ENCODE results near the gene EREG. TPM values are rescaled to one million over a fixed set of nuclear protein-coding genes. Genes with fewer than 3 reads are reported as not detected.

EREG gene
- total RNA-seq, 1 experiment from 2014 or later, result 498 TPM

DNA sequence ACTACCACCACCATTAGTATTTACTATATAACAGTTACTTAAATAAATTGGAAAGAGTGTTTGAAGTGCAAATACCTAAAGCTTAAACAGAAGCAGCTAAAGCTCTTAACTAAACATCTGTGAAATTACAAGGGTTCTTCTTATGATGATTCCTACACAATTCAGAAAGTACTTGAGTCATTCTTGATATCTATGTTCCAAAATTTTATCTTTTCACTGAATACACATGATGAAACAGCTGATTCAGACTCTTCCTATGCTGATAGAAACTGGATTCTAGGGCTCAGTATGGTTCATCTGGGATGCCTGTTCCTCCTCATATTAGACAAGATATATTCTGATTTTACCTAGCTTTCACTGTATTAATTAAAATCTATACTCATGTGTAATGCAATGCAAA is 13.6 kb downstream of the EREG start:
- H3K9me2 ChIP-seq (ENCODE audit: insufficient read depth), result no peaks in the 10 kb centered on the region
- ChIA-PET POLR2A (interaction anchor here (0.8 to 1.6 kb wide), 7 partner anchors 8 to 251 kb away, joined by 3 to 6 read pairs (median 3); partner anchors contain the start of gene AREG), RAD21 (ENCODE audit: low non-redundant PET in 1 of 2, low total read pairs in 2 of 2, uncharacterized antibody in 2 of 2, unreplicated experiment in 2 of 2) (interaction anchor here in 1 of 2 experiments (0.7 kb wide), 1 partner anchor 72 kb away, joined by 3 read pairs; no protein-coding TSS in a partner anchor), CTCF (interaction anchor here (0.9 to 1.8 kb wide), 4 partner anchors 153 to 293 kb away, joined by 3 to 8 read pairs (median 6); no protein-coding TSS in a partner anchor)
- H3K4me1 ChIP-seq (ENCODE audit: control insufficient read depth in 1 of 2, insufficient read depth in 2 of 2, low read length in 2 of 2), result peaks cover 41 to 70% of the 10 kb centered on the region in 2 experiments
- 0 out of 2 replicates have a peak overlapping the region, but pooled peaks have one; percentile 3 for H3K9ac ChIP-seq (ENCODE audit: low read length)
- H2AFZ ChIP-seq (ENCODE audit: low read depth, low read length, poor library complexity, severe bottlenecking), result no peak overlapping the region
- peaks cover 42 to 84% of the 10 kb centered on the region in 2 experiments for H3K36me3 ChIP-seq (ENCODE audit: control insufficient read depth in 1 of 2, insufficient read depth in 2 of 2, low read length in 2 of 2)
- H4K20me1 ChIP-seq (ENCODE audit: insufficient read depth), result peaks cover 6% of the 10 kb centered on the region; the same call in 1 of the 2 replicates
- intact Hi-C loops (cut with micrococcal nuclease), result loop anchor here (5.0 kb wide), 1 partner anchor 244 kb away; no protein-coding TSS in a partner anchor
- H3K4me3 ChIP-seq (replicated peaks in 1 of 2; ENCODE audit: low read depth in 1 of 2, low read length in 2 of 2), result no peak overlapping the region
- no peak for DNase-seq (ENCODE audit: low read depth, low spot score)
- no peak for ATAC-seq
- no peaks in the 10 kb centered on the region for H3K9me3 ChIP-seq (ENCODE audit: control insufficient read depth in 1 of 2, insufficient read depth in 1 of 2, low read depth in 1 of 2, low read length in 2 of 2)
- TF ChIP-seq, protein P1, sequence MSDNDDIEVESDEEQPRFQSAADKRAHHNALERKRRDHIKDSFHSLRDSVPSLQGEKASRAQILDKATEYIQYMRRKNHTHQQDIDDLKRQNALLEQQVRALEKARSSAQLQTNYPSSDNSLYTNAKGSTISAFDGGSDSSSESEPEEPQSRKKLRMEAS (IDR thresholded peaks at IDR 0.05), result no peak
- TF ChIP-seq SIN3A (IDR thresholded peaks at IDR 0.05; ENCODE audit: low read depth) (no peak), ZNF274 (IDR thresholded peaks at IDR 0.05; ENCODE audit: low read depth, low read length) (no peak), CBX3 (IDR thresholded peaks at IDR 0.05; ENCODE audit: low read depth) (no peak), FOSL1 (IDR thresholded peaks at IDR 0.05; ENCODE audit: low read depth) (no peak), YY1 (IDR thresholded peaks at IDR 0.05; ENCODE audit: extremely low read depth, insufficient replicate concordance, low read depth, low read length) (no peak), SP1 (IDR thresholded peaks at IDR 0.05; ENCODE audit: low read depth) (no peak), ZFX (IDR thresholded peaks at IDR 0.05) (no peak), POLR2AphosphoS5 (IDR thresholded peaks at IDR 0.05; ENCODE audit: low read depth, low read length) (no peak), RAD21 (IDR thresholded peaks at IDR 0.05; ENCODE audit: low read depth) (no peak), CEBPB (IDR thresholded peaks at IDR 0.05; ENCODE audit: low read depth) (no peak), EZH2 (IDR thresholded peaks at IDR 0.05) (no peak), SRF (IDR thresholded peaks at IDR 0.05; ENCODE audit: low read depth) (no peak), EGR1 (IDR thresholded peaks at IDR 0.05; ENCODE audit: low read depth) (no peak), EZH2phosphoT487 (IDR thresholded peaks at IDR 0.05; ENCODE audit: borderline replicate concordance) (no peak), ELF1 (IDR thresholded peaks at IDR 0.05; ENCODE audit: borderline replicate concordance, low read depth) (no peak), JUND (IDR thresholded peaks at IDR 0.05) (no peak)
- TF ChIP-seq, protein P2, sequence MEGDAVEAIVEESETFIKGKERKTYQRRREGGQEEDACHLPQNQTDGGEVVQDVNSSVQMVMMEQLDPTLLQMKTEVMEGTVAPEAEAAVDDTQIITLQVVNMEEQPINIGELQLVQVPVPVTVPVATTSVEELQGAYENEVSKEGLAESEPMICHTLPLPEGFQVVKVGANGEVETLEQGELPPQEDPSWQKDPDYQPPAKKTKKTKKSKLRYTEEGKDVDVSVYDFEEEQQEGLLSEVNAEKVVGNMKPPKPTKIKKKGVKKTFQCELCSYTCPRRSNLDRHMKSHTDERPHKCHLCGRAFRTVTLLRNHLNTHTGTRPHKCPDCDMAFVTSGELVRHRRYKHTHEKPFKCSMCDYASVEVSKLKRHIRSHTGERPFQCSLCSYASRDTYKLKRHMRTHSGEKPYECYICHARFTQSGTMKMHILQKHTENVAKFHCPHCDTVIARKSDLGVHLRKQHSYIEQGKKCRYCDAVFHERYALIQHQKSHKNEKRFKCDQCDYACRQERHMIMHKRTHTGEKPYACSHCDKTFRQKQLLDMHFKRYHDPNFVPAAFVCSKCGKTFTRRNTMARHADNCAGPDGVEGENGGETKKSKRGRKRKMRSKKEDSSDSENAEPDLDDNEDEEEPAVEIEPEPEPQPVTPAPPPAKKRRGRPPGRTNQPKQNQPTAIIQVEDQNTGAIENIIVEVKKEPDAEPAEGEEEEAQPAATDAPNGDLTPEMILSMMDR (IDR thresholded peaks at IDR 0.05 in 2 of 3, conservative IDR thresholded peaks at IDR 0.05 in 1 of 3; ENCODE audit: borderline replicate concordance in 1 of 3, insufficient read depth in 1 of 3, low read depth in 2 of 3, low read length in 2 of 3), result no peak
- TF ChIP-seq, protein P3, sequence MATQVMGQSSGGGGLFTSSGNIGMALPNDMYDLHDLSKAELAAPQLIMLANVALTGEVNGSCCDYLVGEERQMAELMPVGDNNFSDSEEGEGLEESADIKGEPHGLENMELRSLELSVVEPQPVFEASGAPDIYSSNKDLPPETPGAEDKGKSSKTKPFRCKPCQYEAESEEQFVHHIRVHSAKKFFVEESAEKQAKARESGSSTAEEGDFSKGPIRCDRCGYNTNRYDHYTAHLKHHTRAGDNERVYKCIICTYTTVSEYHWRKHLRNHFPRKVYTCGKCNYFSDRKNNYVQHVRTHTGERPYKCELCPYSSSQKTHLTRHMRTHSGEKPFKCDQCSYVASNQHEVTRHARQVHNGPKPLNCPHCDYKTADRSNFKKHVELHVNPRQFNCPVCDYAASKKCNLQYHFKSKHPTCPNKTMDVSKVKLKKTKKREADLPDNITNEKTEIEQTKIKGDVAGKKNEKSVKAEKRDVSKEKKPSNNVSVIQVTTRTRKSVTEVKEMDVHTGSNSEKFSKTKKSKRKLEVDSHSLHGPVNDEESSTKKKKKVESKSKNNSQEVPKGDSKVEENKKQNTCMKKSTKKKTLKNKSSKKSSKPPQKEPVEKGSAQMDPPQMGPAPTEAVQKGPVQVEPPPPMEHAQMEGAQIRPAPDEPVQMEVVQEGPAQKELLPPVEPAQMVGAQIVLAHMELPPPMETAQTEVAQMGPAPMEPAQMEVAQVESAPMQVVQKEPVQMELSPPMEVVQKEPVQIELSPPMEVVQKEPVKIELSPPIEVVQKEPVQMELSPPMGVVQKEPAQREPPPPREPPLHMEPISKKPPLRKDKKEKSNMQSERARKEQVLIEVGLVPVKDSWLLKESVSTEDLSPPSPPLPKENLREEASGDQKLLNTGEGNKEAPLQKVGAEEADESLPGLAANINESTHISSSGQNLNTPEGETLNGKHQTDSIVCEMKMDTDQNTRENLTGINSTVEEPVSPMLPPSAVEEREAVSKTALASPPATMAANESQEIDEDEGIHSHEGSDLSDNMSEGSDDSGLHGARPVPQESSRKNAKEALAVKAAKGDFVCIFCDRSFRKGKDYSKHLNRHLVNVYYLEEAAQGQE (IDR thresholded peaks at IDR 0.05; ENCODE audit: low read depth), result no peak
- TF ChIP-seq, protein P4, sequence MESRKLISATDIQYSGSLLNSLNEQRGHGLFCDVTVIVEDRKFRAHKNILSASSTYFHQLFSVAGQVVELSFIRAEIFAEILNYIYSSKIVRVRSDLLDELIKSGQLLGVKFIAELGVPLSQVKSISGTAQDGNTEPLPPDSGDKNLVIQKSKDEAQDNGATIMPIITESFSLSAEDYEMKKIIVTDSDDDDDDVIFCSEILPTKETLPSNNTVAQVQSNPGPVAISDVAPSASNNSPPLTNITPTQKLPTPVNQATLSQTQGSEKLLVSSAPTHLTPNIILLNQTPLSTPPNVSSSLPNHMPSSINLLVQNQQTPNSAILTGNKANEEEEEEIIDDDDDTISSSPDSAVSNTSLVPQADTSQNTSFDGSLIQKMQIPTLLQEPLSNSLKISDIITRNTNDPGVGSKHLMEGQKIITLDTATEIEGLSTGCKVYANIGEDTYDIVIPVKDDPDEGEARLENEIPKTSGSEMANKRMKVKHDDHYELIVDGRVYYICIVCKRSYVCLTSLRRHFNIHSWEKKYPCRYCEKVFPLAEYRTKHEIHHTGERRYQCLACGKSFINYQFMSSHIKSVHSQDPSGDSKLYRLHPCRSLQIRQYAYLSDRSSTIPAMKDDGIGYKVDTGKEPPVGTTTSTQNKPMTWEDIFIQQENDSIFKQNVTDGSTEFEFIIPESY (IDR thresholded peaks at IDR 0.05; ENCODE audit: extremely low read depth, insufficient replicate concordance, low read length), result no peak
- no peak overlapping the region for H3K4me2 ChIP-seq (ENCODE audit: low read length)
- H3K27me3 ChIP-seq (ENCODE audit: insufficient read depth, low read length), result no peaks in the 10 kb centered on the region
- peaks cover 96% of the 10 kb centered on the region for H3K79me2 ChIP-seq (ENCODE audit: insufficient read depth, low read length)
- peak overlapping the region; percentile 94; the same call in 1 of the 2 replicates for H3K27ac ChIP-seq (ENCODE audit: low read depth, low read length)
- BruUV-seq (replicated peaks), result no TSS peak

Data from HCT116 (cell line).